Smooth muscle cell (in vitro differentiated cells): Measurements from ENCODE around the gene BRD3OS. TPM values are rescaled to one million over a fixed set of nuclear protein-coding genes. Genes with fewer than 3 reads are reported as not detected.
"Not testable (repeated sequence)": the region's sequence is repeated elsewhere in the genome, so short reads cannot be mapped to it uniquely, and the experiment has no call there.

Experiments
- DNase-seq: peaks from one replicate; lab custom pipeline; 2025; ENCODE audit not compliant: unreplicated experiment; lab: John Stamatoyannopoulos, UW
- H2AFZ ChIP-seq: fragments of 200-600 bp; sonication (generic); 2 replicates; pipeline ENCODE4 v1.6.0; 2016; ENCODE audit warnings: antibody characterized with exemption, low read depth, mild to moderate bottlenecking
- H3F3A ChIP-seq: fragments of 200-600 bp; sonication (generic); 2 replicates; pipeline ENCODE4 v1.6.0; 2017; ENCODE audit warnings: antibody characterized with exemption, low read depth
- H3K27ac ChIP-seq: fragments of 200-600 bp; sonication (generic); 2 replicates; pipeline ENCODE4 v1.5.1; 2016; ENCODE audit warnings: low read depth, mild to moderate bottlenecking
- H3K27me3 ChIP-seq: fragments of 200-600 bp; sonication (generic); 2 replicates; pipeline ENCODE4 v1.6.1; 2016; ENCODE audit warnings: low read depth, mild to moderate bottlenecking
- H3K36me3 ChIP-seq: fragments of 200-600 bp; sonication (generic); 2 replicates; pipeline ENCODE4 v1.5.1; 2016; ENCODE audit warnings: low read depth
- H3K4me1 ChIP-seq: fragments of 200-600 bp; sonication (generic); 2 replicates; pipeline ENCODE4 v1.5.1; 2016; ENCODE audit warnings: low read depth
- H3K4me2 ChIP-seq: fragments of 200-600 bp; sonication (generic); 2 replicates; pipeline ENCODE4 v1.6.0; 2016; ENCODE audit warnings: mild to moderate bottlenecking
- H3K4me3 ChIP-seq: fragments of 200-600 bp; sonication (generic); 2 replicates; pipeline ENCODE4 v1.5.1; 2016; ENCODE audit warnings: mild to moderate bottlenecking
- H3K79me2 ChIP-seq: fragments of 200-600 bp; sonication (generic); 2 replicates; pipeline ENCODE4 v1.6.0; 2016; ENCODE audit warnings: low read depth, mild to moderate bottlenecking
- H3K9ac ChIP-seq: fragments of 200-600 bp; sonication (generic); 2 replicates; pipeline ENCODE4 v1.6.0; 2016; ENCODE audit warnings: low read depth
- H3K9me3 ChIP-seq: fragments of 200-600 bp; sonication (generic); replicated peaks from 2 replicates; pipeline ENCODE4 v1.5.1; 2016; ENCODE audit warnings: low read depth
- H4K20me1 ChIP-seq: fragments of 200-600 bp; sonication (generic); 2 replicates; pipeline ENCODE4 v1.6.0; 2016; ENCODE audit warnings: low read depth
- WGBS: methylation state at CpG from one replicate; pipeline ENCODE4 v1.1.7; 2016; ENCODE audit warnings: low lambda C conversion rate; 5-methylcytosine and 5-hydroxymethylcytosine counted together
- polyA plus RNA-seq: library from polyadenylated mRNA; unstranded; fragments of >200 nt; fragmentation: Nextera tagmentation; extraction: Ambion mirVana; gene quantifications from 2 replicates; pipeline ENCODE4 v1.2.1, GENCODE V29; 2016
- total RNA-seq: library from RNA; depleted of rRNA; stranded (reverse); fragments of >200 nt; gene quantifications from 2 replicates; pipeline ENCODE4 v1.2.3, GENCODE V29; 2014
- TF ChIP-seq, protein P1 (sequence below): fragments of 200-600 bp; sonication (generic); IDR thresholded peaks from 2 replicates; pipeline ENCODE4 v1.5.1; 2017; ENCODE audit warnings: borderline replicate concordance, mild to moderate bottlenecking, antibody characterized with exemption; ENCODE audit not compliant: insufficient read depth, poor library complexity, severe bottlenecking

Gene BRD3OS
- total and polyA plus RNA-seq, 2 experiments from 2014 or later, result 16.0 to 16.1 TPM

DNA sequence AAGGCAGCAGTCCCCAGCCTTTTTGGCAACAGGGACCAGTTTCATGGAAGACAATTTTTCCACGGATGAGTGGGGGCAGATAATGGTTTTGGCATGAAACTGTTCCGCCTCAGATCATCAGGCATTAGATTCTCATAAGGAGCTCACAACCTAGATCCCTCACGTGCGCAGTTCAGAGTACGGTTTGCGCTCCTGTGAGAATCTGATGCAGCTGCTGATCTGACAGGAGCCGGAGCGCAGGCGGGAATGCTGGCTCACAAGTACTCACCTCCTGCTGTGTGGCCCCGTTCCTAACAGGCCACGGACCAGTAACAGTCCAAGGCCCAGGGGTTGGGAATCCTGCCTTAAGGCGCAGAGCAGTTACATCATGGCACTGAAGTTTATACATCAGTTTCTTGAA lies 45.9 kb downstream of the BRD3OS start:
- H4K20me1 ChIP-seq, result peaks cover 9% of the 10 kb centered on the region
- H3K79me2 ChIP-seq, result peaks cover 8% of the 10 kb centered on the region
- no peak overlapping the region for H3K4me3 ChIP-seq
- peaks cover 8% of the 10 kb centered on the region for H3F3A ChIP-seq
- no peak overlapping the region for H3K27ac ChIP-seq
- no peak overlapping the region for H2AFZ ChIP-seq
- H3K4me2 ChIP-seq, result no peak overlapping the region
- H3K9ac ChIP-seq, result no peak overlapping the region
- H3K36me3 ChIP-seq, result no peaks in the 10 kb centered on the region
- DNase-seq, result no peak
- 82% methylated on average over 12 of the region's 12 CpGs for WGBS
- H3K4me1 ChIP-seq, result no peaks in the 10 kb centered on the region
- TF ChIP-seq, protein P1, sequence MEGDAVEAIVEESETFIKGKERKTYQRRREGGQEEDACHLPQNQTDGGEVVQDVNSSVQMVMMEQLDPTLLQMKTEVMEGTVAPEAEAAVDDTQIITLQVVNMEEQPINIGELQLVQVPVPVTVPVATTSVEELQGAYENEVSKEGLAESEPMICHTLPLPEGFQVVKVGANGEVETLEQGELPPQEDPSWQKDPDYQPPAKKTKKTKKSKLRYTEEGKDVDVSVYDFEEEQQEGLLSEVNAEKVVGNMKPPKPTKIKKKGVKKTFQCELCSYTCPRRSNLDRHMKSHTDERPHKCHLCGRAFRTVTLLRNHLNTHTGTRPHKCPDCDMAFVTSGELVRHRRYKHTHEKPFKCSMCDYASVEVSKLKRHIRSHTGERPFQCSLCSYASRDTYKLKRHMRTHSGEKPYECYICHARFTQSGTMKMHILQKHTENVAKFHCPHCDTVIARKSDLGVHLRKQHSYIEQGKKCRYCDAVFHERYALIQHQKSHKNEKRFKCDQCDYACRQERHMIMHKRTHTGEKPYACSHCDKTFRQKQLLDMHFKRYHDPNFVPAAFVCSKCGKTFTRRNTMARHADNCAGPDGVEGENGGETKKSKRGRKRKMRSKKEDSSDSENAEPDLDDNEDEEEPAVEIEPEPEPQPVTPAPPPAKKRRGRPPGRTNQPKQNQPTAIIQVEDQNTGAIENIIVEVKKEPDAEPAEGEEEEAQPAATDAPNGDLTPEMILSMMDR, result no peak
- no peaks in the 10 kb centered on the region for H3K9me3 ChIP-seq
- peaks cover 2% of the 10 kb centered on the region for H3K27me3 ChIP-seq

DNA sequence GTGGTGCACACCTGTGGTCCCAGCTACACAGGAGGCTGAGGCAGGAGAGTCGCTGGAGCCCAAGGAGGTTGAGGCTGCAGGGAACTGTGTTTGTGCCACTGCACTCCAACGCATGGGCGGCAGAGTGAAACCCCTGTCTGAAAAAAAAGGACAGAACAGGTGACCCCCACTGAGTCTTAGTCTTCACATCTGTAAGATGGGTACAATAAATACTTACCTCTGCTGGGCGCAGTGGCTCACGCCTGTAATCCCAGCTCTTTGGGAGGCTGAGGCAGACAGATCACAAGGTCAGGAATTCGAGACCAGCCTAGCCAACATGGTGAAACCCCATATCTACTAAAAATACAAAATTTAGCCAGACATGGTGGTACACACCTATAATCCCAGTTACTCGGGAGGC lies 47.4 kb downstream of the BRD3OS start:
- not testable (repeated sequence) for H3K27me3 ChIP-seq, H3F3A ChIP-seq, H3K27ac ChIP-seq, H2AFZ ChIP-seq, H3K9ac ChIP-seq, DNase-seq, H3K4me2 ChIP-seq, H4K20me1 ChIP-seq, H3K4me1 ChIP-seq, H3K79me2 ChIP-seq, H3K4me3 ChIP-seq, H3K9me3 ChIP-seq, H3K36me3 ChIP-seq
- 81% methylated on average over 7 of the region's 7 CpGs for WGBS

GRCh38 chr9:134073500-134073899 lies 48.2 kb downstream of the BRD3OS start:
- WGBS, result 88% methylated on average over 6 of the region's 6 CpGs

GRCh38 chr9:134075689-134076088 lies 50.4 kb downstream of the BRD3OS start:
- not testable (repeated sequence) for H3K4me2 ChIP-seq, H2AFZ ChIP-seq, H3F3A ChIP-seq, H3K4me1 ChIP-seq, H3K36me3 ChIP-seq, H3K9ac ChIP-seq, H3K27me3 ChIP-seq, DNase-seq, H4K20me1 ChIP-seq, H3K27ac ChIP-seq, H3K79me2 ChIP-seq, H3K4me3 ChIP-seq, H3K9me3 ChIP-seq
- WGBS, result 79% methylated on average over 25 of the region's 31 CpGs

More at GRCh38 chr9:134073500-134073899, 48.2 kb downstream of the BRD3OS start:
- Histone ChIP-seq H3F3A (no peaks in the 10 kb centered on the region), H3K79me2 (no peaks in the 10 kb centered on the region), H3K4me2 (no peak overlapping the region), H3K36me3 (no peaks in the 10 kb centered on the region), H3K9me3 (no peaks in the 10 kb centered on the region), H3K4me3 (no peak overlapping the region), H4K20me1 (no peaks in the 10 kb centered on the region), H3K27ac (no peak overlapping the region), H3K9ac (no peak overlapping the region), H2AFZ (no peak overlapping the region), H3K4me1 (no peaks in the 10 kb centered on the region), H3K27me3 (peaks cover 2% of the 10 kb centered on the region)
- TF ChIP-seq, protein P1, result no peak
- no peak for DNase-seq

DNA sequence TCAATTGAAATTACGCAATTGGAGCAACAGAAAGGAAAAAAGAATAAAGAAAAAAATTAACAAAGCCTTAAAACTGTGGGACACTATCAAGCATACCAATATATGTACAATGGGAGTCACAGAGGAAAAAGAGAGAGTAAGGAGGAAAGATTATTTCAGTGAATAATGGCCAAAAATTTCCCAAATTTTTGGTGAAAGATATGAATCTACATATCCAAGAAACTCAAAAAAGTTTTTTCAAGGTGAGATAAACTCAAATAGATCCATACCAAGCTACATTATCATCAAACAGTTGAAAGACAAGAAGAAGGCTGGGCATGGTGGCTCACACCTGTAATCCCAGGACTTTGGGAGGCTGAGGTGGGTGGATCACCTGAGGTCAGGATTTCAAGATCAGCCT lies 51.4 kb downstream of the BRD3OS start:
- 0% methylated on average over 1 of the region's 1 CpG for WGBS
- no peak for DNase-seq
- H3F3A ChIP-seq, result no peaks in the 10 kb centered on the region
- no peaks in the 10 kb centered on the region for H4K20me1 ChIP-seq
- H2AFZ ChIP-seq, result no peak overlapping the region
- H3K4me1 ChIP-seq, result no peaks in the 10 kb centered on the region
- H3K4me3 ChIP-seq, result no peak overlapping the region
- TF ChIP-seq, protein P1, result no peak
- H3K27me3 ChIP-seq, result no peaks in the 10 kb centered on the region
- no peaks in the 10 kb centered on the region for H3K79me2 ChIP-seq
- no peak overlapping the region for H3K27ac ChIP-seq
- H3K9ac ChIP-seq, result no peak overlapping the region
- no peaks in the 10 kb centered on the region for H3K36me3 ChIP-seq
- no peak overlapping the region for H3K4me2 ChIP-seq
- no peaks in the 10 kb centered on the region for H3K9me3 ChIP-seq
